GM12801 (cell line): Measurements from ENCODE around the gene ILKAP.

Source experiments
- CTCF ChIP-seq: IDR thresholded peaks from one replicate; pipeline ENCODE4 v1.5.1; 2011; ENCODE audit warnings: control low read depth; ENCODE audit not compliant: insufficient read length; ENCODE audit errors: extremely low read depth

The ILKAP gene

DNA sequence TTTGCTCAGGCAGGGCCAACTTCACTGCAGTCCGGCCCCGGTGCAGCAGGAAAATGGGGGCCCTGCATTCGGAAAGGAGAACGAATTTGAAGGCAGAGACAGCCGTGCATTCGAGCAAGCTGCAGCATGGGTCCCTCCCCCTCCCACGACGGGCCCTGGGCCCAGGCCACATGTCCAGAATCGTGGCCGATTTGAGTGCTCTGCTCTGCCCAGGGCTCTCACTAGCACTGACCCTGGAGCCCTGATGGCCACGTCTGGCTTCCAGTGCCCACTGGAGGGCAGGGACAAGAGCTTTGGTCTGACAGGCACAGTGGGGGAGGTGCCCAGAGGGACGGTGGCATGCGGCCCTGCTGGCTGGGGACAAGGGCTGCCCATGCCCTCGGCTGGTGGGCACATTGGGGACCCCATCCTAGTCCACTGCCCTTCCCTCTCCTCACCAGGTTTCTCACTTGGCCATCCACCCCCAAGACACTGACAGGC lies 79.5 kb downstream of the ILKAP start:
- TF ChIP-seq CTCF: no peak

GRCh38 chr2:238123218-238123971 lies 80.1 kb downstream of the ILKAP start:
- TF ChIP-seq CTCF: no peak

DNA sequence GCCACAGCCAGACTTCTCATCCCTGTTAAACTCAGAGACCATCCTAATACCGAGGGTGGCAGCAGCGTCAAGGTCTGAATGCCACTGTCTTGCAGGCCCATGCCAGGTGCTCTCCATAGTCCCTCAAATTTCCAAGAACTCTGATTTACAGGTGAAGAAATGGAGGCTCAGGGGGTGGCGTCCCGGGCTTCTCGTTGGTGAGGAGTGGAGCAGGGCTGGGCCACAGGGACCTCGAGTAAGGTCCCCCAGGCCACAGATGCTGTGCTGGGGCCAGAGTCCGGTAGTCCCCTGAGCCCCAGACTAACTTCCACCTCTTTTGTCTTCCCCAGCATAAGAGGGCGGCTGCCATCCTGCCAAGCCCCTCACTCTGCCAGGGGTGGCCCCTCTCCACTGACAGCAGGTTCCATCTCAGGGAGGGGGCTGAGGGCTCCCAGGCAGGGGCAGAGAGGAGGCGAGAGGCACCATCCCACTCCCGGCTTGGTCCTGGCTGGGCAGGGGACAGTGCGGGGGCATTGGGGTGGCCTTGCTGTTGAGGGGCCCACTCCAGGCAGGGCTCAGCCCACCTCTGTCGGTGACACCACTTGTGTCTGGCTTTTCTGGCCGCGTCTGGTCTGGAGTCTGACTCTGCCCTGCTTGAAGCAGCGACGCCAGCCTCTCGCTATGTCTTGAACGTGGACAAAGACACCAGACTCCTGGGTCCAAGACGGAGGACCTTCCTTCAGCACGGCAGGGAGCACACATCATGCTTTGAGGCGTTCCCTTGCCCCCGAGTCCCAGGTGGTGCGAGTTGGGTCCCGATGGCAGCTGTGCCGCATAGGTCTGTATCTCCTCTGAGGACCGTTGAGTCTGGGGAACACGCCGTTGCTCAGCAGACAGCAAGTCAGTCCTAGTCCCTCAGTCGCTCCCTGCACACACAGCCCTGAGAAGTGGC lies 80.9 kb downstream of the ILKAP start:
- TF ChIP-seq CTCF: no peak

GRCh38 chr2:238121511-238122286 lies 81.8 kb downstream of the ILKAP start:
- no peak for TF ChIP-seq CTCF

DNA sequence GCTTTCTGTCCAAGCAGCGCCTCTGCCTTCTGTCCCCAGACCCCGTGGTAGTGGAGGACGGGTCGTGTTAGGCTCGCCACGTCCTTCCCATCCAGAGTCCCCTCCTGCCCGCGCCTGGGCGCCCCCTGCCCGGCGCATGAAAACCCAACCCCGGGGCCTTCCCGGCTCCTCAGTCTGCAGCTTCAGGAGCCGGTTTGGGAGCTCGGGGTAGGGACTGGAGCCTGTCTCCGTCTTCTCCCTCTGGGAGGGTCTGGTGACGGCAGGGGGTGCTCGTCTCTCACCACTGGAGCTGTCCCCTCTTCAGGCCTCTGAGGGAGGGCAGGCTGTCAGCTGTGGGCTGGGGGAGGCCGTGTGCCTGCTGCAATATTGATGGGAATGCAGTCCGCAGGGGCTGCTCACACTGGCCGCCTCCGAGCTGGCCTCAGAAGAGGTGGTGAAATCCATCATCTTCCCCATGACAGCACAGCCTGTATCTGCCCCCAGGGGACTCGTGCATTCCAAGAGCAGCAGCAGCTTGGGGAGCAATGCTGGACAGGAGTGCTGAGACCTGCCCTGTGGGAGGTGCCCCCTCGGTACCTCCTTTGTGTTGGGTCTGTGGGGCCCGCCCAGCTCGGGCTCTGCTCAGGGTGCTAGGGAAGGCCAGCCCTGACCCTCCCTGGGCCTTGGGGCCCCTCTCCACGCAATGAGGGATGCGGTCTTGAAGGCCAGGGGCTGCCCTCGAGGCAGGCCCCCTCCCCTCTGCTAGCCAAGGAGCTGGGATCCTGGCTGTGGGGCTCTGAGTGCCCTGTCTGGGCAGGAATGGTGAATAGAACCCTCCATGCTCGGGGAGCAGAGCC lies 82.8 kb downstream of the ILKAP start:
- TF ChIP-seq CTCF: no peak
